GM23338 (cell line): ENCODE data around the gene CCDC24. TPM values are rescaled to one million over a fixed set of nuclear protein-coding genes. Genes with fewer than 3 reads are reported as not detected.

Experiments
- ATAC-seq: fragments of 200-7000 bp; cut with Tn5 transposase; 3 replicates; pipeline ENCODE4 v1.9.1; 2020
- DNase-seq: peaks from one replicate; pipeline ENCODE4 v3.0.0-alpha.2; 2015; ENCODE audit warnings: low spot score
- H2AFZ ChIP-seq: fragments of 200-600 bp; sonication (generic); 2 replicates; pipeline ENCODE4 v1.8.0; 2016; ENCODE audit warnings: antibody characterized with exemption, mild to moderate bottlenecking, moderate library complexity
- H3F3A ChIP-seq: fragments of 200-600 bp; sonication (generic); replicated peaks from 2 replicates; pipeline ENCODE4 v1.8.0; 2017; ENCODE audit warnings: antibody characterized with exemption, mixed run types, low read depth
- H3K27ac ChIP-seq: fragments of 200-600 bp; sonication (generic); 2 replicates; pipeline ENCODE4 v1.6.1; 2016; ENCODE audit warnings: low read depth
- H3K27me3 ChIP-seq: fragments of 200-600 bp; sonication (generic); 2 replicates; pipeline ENCODE4 v1.8.0; 2016; ENCODE audit warnings: mild to moderate bottlenecking, mixed run types, moderate library complexity; ENCODE audit not compliant: insufficient read depth
- H3K36me3 ChIP-seq: fragments of 200-600 bp; sonication (generic); 2 replicates; pipeline ENCODE4 v1.8.0; 2016; ENCODE audit warnings: mild to moderate bottlenecking; ENCODE audit not compliant: insufficient read depth
- H3K4me1 ChIP-seq: fragments of 200-600 bp; sonication (generic); 2 replicates; pipeline ENCODE4 v1.8.0; 2016; ENCODE audit warnings: mild to moderate bottlenecking, moderate library complexity; ENCODE audit not compliant: insufficient read depth
- H3K4me2 ChIP-seq: fragments of 200-600 bp; sonication (generic); 2 replicates; pipeline ENCODE4 v1.7.1; 2017; ENCODE audit warnings: mixed run types
- H3K4me3 ChIP-seq: fragments of 200-600 bp; sonication (generic); 2 replicates; pipeline ENCODE4 v1.6.1; 2016; ENCODE audit warnings: mixed run types
- H3K79me2 ChIP-seq: fragments of 200-600 bp; sonication (generic); replicated peaks from 2 replicates; pipeline ENCODE4 v1.8.0; 2017; ENCODE audit warnings: mild to moderate bottlenecking; ENCODE audit not compliant: insufficient read depth
- H3K9me2 ChIP-seq: fragments of 200-600 bp; sonication (generic); 2 replicates; pipeline ENCODE4 v1.8.0; 2017; ENCODE audit not compliant: insufficient read depth
- H4K20me1 ChIP-seq: fragments of 200-600 bp; sonication (generic); replicated peaks from 2 replicates; pipeline ENCODE4 v1.8.0; 2017; ENCODE audit warnings: mild to moderate bottlenecking; ENCODE audit not compliant: insufficient read depth
- H3K27ac Mint-ChIP-seq: 2 replicates; pipeline ENCODE4 v1.8.0; 2020; ENCODE audit warnings: inconsistent platforms, mild to moderate bottlenecking, moderate library complexity, mixed read lengths
- H3K27me3 Mint-ChIP-seq: 3 replicates; pipeline ENCODE4 v1.8.0; 2022; ENCODE audit warnings: low read depth, mild to moderate bottlenecking, moderate library complexity, mixed read lengths, inconsistent platforms; ENCODE audit not compliant: insufficient read depth, poor library complexity
- H3K36me3 Mint-ChIP-seq: 3 replicates; pipeline ENCODE4 v1.8.0; 2021; ENCODE audit warnings: low read depth, mild to moderate bottlenecking, inconsistent platforms, moderate library complexity, mixed read lengths
- H3K4me1 Mint-ChIP-seq: 3 replicates; pipeline ENCODE4 v1.8.0; 2020; ENCODE audit warnings: mild to moderate bottlenecking, inconsistent platforms, mixed read lengths
- H3K4me3 Mint-ChIP-seq: 3 replicates; pipeline ENCODE4 v1.8.0; 2021; ENCODE audit warnings: moderate library complexity, mild to moderate bottlenecking, inconsistent platforms, mixed read lengths
- H3K9me3 Mint-ChIP-seq: 3 replicates; pipeline ENCODE4 v1.8.0; 2020; ENCODE audit warnings: moderate library complexity, mild to moderate bottlenecking, inconsistent platforms, mixed read lengths
- CREB1 ChIP-seq: fragments of 250-450 bp; sonication (Bioruptor Pico); IDR thresholded peaks from 2 replicates; pipeline ENCODE4 v1.5.0; 2020; ENCODE audit warnings: low read depth, mild to moderate bottlenecking, moderate library complexity
- ETS1 ChIP-seq: IDR thresholded peaks from 2 replicates; pipeline ENCODE4 v1.6.1; 2016; ENCODE audit warnings: antibody characterized with exemption
- POLR2AphosphoS5 ChIP-seq: IDR thresholded peaks from 2 replicates; pipeline ENCODE4 v1.6.1; 2016; ENCODE audit warnings: antibody characterized with exemption, low read depth
- polyA plus RNA-seq: library from polyadenylated mRNA; unstranded; fragments of >200 nt; fragmentation: Nextera tagmentation; extraction: Ambion mirVana; gene quantifications from 2 replicates; pipeline ENCODE4 v1.2.1, GENCODE V29; 2016
- total RNA-seq: library from RNA; depleted of rRNA; stranded (reverse); fragments of >200 nt; shearing (Covaris generic); gene quantifications from 2 replicates; pipeline ENCODE4 v1.2.3, GENCODE V29; 2014
- TF ChIP-seq, protein P1 (sequence below): fragments of 250-450 bp; sonication (Bioruptor Pico); IDR thresholded peaks from 2 replicates; pipeline ENCODE4 v1.5.0; 2020; ENCODE audit warnings: mild to moderate bottlenecking, moderate library complexity

The CCDC24 gene
- total and polyA plus RNA-seq, 2 experiments from 2014 or later: 8.3 to 17.2 TPM

GRCh38 chr1:44029911-44030604 lies 38.7 kb downstream of the CCDC24 start:
- H3K4me1 Mint-ChIP-seq: peaks cover 53% of the 10 kb centered on the region
- Histone ChIP-seq H2AFZ (peak overlapping the region; percentile 86; the same call in 1 of the 2 replicates), H3K79me2 (peaks cover 37% of the 10 kb centered on the region), H3K9me2 (no peaks in the 10 kb centered on the region), H3K27ac (peak overlapping the region; percentile 98), H3K4me3 (peak overlapping the region; percentile 98), H4K20me1 (no peaks in the 10 kb centered on the region; the same call in 1 of the 2 replicates), H3K4me2 (peak overlapping the region; percentile 90), H3F3A (peaks cover 23% of the 10 kb centered on the region), H3K4me1 (peaks cover 29% of the 10 kb centered on the region), H3K27me3 (no peaks in the 10 kb centered on the region), H3K36me3 (no peaks in the 10 kb centered on the region; the same call in 1 of the 2 replicates)
- DNase-seq (peak; percentile 97), ATAC-seq (peak; percentile 55)
- TF ChIP-seq ETS1 (no peak), CREB1 (CRISPR knock-in tag) (peak; percentile 31; the same call in 1 of the 2 replicates), POLR2AphosphoS5 (peak; percentile 49; the same call in 1 of the 2 replicates)
- TF ChIP-seq, protein P1, sequence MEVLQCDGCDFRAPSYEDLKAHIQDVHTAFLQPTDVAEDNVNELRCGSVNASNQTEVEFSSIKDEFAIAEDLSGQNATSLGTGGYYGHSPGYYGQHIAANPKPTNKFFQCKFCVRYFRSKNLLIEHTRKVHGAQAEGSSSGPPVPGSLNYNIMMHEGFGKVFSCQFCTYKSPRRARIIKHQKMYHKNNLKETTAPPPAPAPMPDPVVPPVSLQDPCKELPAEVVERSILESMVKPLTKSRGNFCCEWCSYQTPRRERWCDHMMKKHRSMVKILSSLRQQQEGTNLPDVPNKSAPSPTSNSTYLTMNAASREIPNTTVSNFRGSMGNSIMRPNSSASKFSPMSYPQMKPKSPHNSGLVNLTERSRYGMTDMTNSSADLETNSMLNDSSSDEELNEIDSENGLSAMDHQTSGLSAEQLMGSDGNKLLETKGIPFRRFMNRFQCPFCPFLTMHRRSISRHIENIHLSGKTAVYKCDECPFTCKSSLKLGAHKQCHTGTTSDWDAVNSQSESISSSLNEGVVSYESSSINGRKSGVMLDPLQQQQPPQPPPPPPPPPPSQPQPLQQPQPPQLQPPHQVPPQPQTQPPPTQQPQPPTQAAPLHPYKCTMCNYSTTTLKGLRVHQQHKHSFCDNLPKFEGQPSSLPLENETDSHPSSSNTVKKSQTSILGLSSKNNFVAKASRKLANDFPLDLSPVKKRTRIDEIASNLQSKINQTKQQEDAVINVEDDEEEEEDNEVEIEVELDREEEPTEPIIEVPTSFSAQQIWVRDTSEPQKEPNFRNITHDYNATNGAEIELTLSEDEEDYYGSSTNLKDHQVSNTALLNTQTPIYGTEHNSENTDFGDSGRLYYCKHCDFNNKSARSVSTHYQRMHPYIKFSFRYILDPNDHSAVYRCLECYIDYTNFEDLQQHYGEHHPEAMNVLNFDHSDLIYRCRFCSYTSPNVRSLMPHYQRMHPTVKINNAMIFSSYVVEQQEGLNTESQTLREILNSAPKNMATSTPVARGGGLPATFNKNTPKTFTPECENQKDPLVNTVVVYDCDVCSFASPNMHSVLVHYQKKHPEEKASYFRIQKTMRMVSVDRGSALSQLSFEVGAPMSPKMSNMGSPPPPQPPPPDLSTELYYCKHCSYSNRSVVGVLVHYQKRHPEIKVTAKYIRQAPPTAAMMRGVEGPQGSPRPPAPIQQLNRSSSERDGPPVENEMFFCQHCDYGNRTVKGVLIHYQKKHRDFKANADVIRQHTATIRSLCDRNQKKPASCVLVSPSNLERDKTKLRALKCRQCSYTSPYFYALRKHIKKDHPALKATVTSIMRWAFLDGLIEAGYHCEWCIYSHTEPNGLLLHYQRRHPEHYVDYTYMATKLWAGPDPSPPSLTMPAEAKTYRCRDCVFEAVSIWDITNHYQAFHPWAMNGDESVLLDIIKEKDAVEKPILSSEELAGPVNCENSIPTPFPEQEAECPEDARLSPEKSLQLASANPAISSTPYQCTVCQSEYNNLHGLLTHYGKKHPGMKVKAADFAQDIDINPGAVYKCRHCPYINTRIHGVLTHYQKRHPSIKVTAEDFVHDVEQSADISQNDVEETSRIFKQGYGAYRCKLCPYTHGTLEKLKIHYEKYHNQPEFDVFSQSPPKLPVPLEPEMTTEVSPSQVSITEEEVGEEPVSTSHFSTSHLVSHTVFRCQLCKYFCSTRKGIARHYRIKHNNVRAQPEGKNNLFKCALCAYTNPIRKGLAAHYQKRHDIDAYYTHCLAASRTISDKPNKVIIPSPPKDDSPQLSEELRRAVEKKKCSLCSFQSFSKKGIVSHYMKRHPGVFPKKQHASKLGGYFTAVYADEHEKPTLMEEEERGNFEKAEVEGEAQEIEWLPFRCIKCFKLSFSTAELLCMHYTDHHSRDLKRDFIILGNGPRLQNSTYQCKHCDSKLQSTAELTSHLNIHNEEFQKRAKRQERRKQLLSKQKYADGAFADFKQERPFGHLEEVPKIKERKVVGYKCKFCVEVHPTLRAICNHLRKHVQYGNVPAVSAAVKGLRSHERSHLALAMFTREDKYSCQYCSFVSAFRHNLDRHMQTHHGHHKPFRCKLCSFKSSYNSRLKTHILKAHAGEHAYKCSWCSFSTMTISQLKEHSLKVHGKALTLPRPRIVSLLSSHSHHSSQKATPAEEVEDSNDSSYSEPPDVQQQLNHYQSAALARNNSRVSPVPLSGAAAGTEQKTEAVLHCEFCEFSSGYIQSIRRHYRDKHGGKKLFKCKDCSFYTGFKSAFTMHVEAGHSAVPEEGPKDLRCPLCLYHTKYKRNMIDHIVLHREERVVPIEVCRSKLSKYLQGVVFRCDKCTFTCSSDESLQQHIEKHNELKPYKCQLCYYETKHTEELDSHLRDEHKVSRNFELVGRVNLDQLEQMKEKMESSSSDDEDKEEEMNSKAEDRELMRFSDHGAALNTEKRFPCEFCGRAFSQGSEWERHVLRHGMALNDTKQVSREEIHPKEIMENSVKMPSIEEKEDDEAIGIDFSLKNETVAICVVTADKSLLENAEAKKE (CRISPR knock-in tag): no peak
- peaks cover 10% of the 10 kb centered on the region for H3K27me3 Mint-ChIP-seq
- H3K9me3 Mint-ChIP-seq: peaks cover 4% of the 10 kb centered on the region; the same call in 1 of the 3 replicates
- H3K27ac Mint-ChIP-seq: peak overlapping the region; percentile 73; the same call in 1 of the 2 replicates
- H3K36me3 Mint-ChIP-seq: peaks cover 22% of the 10 kb centered on the region
- H3K4me3 Mint-ChIP-seq: peak overlapping the region; percentile 98
